DND-41 (cell line): ENCODE results near the gene PTPRD.

Experiments used
- EZH2 ChIP-seq: IDR thresholded peaks from 3 replicates; pipeline ENCODE4 v1.6.1; 2012; ENCODE audit warnings: borderline replicate concordance, low read depth, mild to moderate bottlenecking, moderate library complexity, low read length, inconsistent platforms; ENCODE audit not compliant: severe bottlenecking
- TF ChIP-seq, protein P1 (sequence below): IDR thresholded peaks from 2 replicates; pipeline ENCODE4 v1.5.1; 2012; ENCODE audit warnings: borderline replicate concordance, low read length, moderate library complexity, mild to moderate bottlenecking; ENCODE audit not compliant: poor library complexity, severe bottlenecking; ENCODE audit errors: extremely low read depth

DNA sequence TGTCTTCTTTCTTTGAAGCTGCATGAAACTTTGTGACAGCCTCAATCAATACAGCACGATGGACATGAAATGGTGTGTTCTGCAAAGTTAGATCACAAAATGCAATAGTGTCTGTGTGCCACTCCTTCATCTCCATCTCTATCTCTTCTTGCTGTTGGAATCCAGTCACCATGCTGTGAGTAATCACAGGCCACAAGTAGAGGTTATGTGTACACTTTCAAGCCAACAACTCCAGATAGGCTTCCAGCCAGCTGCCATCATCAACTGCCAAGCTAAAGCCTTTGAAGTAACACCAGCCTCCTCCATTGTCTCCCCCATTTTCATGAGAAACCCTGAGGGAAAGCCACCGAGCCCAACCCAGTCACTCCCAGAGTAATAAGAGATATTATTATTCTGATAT, 360.6 kb downstream of the PTPRD start:
- TF ChIP-seq EZH2: no peak
- TF ChIP-seq, protein P1, sequence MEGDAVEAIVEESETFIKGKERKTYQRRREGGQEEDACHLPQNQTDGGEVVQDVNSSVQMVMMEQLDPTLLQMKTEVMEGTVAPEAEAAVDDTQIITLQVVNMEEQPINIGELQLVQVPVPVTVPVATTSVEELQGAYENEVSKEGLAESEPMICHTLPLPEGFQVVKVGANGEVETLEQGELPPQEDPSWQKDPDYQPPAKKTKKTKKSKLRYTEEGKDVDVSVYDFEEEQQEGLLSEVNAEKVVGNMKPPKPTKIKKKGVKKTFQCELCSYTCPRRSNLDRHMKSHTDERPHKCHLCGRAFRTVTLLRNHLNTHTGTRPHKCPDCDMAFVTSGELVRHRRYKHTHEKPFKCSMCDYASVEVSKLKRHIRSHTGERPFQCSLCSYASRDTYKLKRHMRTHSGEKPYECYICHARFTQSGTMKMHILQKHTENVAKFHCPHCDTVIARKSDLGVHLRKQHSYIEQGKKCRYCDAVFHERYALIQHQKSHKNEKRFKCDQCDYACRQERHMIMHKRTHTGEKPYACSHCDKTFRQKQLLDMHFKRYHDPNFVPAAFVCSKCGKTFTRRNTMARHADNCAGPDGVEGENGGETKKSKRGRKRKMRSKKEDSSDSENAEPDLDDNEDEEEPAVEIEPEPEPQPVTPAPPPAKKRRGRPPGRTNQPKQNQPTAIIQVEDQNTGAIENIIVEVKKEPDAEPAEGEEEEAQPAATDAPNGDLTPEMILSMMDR: no peak
